G401.6 (cell line): ENCODE results near the gene IQCH.

Source experiments
- FAIRE-seq: peaks from 2 replicates; lab custom pipeline; 2012; peaks lifted over from hg19 to GRCh38; lab: Jason Lieb, UNC

The IQCH gene

GRCh38 chr15:67537771-67538170, 283.2 kb downstream of the IQCH start:
- FAIRE-seq, result no peak

- no peak for FAIRE-seq
These were observed 288.1 kb downstream of the IQCH start, which contains the start of gene MAP2K5 for GRCh38 chr15:67542420-67543347. Gene MAP2K5 (plus strand): TSS chr15:67542703. CDS start chr15:67543336, 633 bp downstream.

- no peak for FAIRE-seq
These were observed 288.7 kb downstream of the IQCH start for GRCh38 chr15:67543348-67543718.

GRCh38 chr15:67544475-67544874, 289.9 kb downstream of the IQCH start:
- FAIRE-seq, result no peak

DNA sequence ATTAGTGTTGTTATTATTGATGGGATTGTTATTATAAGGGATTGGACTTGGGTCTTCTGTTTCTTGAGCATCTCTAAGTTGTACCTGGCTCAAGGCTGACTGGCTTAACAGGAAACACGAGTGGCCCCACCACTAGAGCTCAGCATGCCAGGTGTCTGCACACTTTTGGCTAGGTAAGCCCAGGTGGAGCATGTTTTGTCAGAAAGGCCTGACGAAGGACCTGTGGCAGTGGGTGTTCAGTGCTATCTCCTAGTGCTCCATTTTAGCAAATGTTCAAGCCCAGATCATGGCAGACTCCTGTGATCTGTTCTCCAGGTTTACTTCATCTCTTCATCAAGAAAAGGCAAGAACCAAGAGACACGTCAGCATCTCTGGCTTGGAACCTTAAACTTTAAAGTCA, 291.3 kb downstream of the IQCH start:
- FAIRE-seq, result no peak

GRCh38 chr15:67547064-67547463, 292.5 kb downstream of the IQCH start:
- no peak for FAIRE-seq

DNA sequence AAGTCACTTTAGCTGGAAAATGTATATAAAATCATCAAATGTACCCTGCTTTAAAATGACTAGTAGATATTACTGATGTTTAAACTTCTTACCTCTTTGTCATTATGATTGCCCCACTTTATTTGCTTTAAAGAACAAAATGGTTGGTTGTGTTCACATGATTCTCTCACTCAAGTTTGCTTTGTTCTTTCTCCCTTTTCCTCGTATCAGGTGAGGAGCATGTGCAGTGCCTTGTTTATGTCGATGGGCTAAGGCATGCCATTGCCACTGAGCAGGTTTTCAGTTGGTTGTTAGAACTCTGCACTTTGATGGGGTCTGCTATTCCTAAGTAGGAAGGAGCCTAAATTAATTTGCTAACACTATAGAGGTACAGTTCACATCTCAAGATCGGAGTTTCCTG, 293.2 kb downstream of the IQCH start:
- FAIRE-seq, result no peak

- peak; percentile 75 for FAIRE-seq
These were observed 293.8 kb downstream of the IQCH start for GRCh38 chr15:67548236-67548852.

GRCh38 chr15:67548862-67549651, 294.5 kb downstream of the IQCH start:
- FAIRE-seq, result peak; percentile 69

DNA sequence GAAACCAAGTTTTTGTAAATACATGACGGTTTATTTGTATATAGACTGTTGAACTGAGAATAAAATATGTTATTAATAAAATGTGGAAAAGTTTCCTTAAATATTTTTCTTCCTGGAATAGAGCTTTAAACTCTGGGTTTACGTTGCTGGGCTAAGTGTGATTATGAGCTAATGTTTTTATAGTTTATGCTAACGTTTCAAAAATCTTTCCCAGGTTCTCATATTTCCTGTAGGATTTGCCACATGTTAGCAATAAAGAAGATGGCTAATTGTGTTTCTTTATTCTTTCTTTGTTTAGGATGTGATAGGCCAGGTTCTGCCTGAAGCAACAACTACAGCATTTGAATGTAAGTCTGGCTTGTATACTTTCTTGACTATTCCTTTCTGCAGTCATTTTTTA, 295.1 kb downstream of the IQCH start:
- FAIRE-seq, result peak; percentile 56

DNA sequence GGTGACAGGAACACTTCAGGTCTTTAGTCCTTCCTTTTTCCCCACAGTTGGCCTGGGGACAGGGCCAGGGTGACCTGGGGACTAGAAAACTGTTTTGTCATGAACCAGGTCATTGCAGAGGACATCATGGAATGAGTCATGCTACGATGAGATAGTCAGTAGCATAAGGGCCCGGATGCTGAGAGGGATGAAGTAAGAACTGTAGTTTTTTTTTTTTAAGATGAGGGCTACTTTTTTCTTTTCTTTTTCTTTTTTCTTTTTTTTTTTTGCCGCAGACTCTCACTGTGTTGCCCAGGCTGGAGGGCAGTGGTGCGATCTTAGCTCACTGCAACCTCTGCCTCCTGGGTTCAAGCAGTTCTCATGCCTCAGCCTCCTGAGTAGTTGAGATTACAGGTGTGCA, 295.9 kb downstream of the IQCH start:
- no peak for FAIRE-seq

DNA sequence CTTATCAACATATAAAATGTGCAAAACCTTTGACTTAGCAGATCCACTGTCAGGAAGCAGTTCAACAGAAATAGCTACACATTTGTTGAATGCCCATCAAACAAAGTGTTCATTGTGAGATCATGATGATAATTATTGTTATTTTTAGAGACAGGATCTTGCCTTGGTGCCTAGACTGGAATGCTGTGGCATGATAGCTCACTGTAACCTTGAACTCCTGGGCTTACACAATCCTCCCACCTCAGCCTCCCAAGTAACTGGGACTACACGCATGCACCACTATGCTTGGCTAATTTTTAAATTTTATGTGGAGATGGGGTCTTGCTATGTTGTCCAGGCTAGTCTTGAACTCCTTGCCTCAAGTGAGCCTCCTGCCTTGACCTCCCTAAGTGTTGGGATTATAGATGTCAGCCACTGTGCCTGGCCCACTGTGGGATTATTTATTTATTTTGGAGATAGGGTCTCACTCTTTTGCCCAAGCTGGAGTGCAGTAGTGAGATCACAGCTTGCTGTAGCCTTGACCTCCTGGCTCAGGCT, 296.7 kb downstream of the IQCH start:
- no peak for FAIRE-seq
